Liver (tissue), 9 donors: ENCODE results near the gene EDA2R. TPM values are rescaled to one million over a fixed set of nuclear protein-coding genes. Genes with fewer than 3 reads are reported as not detected.

Experiments
- DNase-seq: peaks from one replicate; pipeline ENCODE4 v3.0.0-alpha.2; 2017; ENCODE audit warnings: low spot score
- H3K27ac ChIP-seq, 2 donors: one replicate each; pipeline ENCODE4 v1.7.0; 2013; ENCODE audit warnings: inconsistent platforms in 2 of 2, low read length in 2 of 2, control low read depth in 1 of 2, low read depth in 1 of 2, mild to moderate bottlenecking in 1 of 2
- H3K27me3 ChIP-seq, 4 donors: one replicate each; pipeline versions ENCODE4 v1.6.1 to v1.7.0; 2013; ENCODE audit warnings: low read length in 3 of 4, inconsistent platforms in 1 of 4, mild to moderate bottlenecking in 1 of 4, moderate library complexity in 1 of 4; ENCODE audit not compliant: control insufficient read depth in 4 of 4, insufficient read depth in 4 of 4
- H3K36me3 ChIP-seq, 4 donors: one replicate each; pipeline versions ENCODE4 v1.6.1 to v1.7.0; 2013; ENCODE audit warnings: low read length in 3 of 4, mild to moderate bottlenecking in 3 of 4, low read depth in 1 of 4, moderate library complexity in 1 of 4; ENCODE audit not compliant: control insufficient read depth in 4 of 4, insufficient read depth in 3 of 4
- H3K4me1 ChIP-seq, 4 donors: one replicate each; pipeline versions ENCODE4 v1.6.1 to v1.7.0; 2013; ENCODE audit warnings: low read length in 3 of 4, mild to moderate bottlenecking in 3 of 4, moderate library complexity in 1 of 4; ENCODE audit not compliant: control insufficient read depth in 4 of 4, insufficient read depth in 4 of 4
- H3K4me3 ChIP-seq, 3 donors: one replicate each; pipeline versions ENCODE4 v1.6.1 to v1.7.0; 2013; ENCODE audit warnings: low read length in 3 of 3, control low read depth in 1 of 3, low read depth in 1 of 3, mild to moderate bottlenecking in 1 of 3
- H3K9ac ChIP-seq, 2 donors: one replicate each; pipeline ENCODE4 v1.7.0; 2013; ENCODE audit warnings: low read length in 2 of 2, mild to moderate bottlenecking in 2 of 2, moderate library complexity in 2 of 2, control low read depth in 1 of 2, low read depth in 1 of 2
- H3K9me3 ChIP-seq, 4 donors: one replicate each; pipeline versions ENCODE4 v1.6.1 to v1.7.0; 2013; ENCODE audit warnings: low read length in 3 of 4; ENCODE audit not compliant: control insufficient read depth in 4 of 4
- ATF3 ChIP-seq: IDR thresholded peaks from 2 replicates; pipeline ENCODE4 v1.6.1; 2016; ENCODE audit warnings: antibody characterized with exemption
- CTCF ChIP-seq: fragments of 150-350 bp; IDR thresholded peaks from 2 replicates; pipeline ENCODE4 v1.5.1; 2017; ENCODE audit warnings: improper control_type of control experiment, low read depth, low read length; ENCODE audit not compliant: missing input control
- EGR1 ChIP-seq, 2 donors: IDR thresholded peaks; 2 replicates each; pipeline ENCODE4 v1.6.1; 2016 to 2018; ENCODE audit warnings: antibody characterized with exemption in 2 of 2, low read depth in 2 of 2
- FOXA1 ChIP-seq: IDR thresholded peaks from 2 replicates; pipeline ENCODE4 v1.6.1; 2016; ENCODE audit warnings: antibody characterized with exemption
- FOXA2 ChIP-seq: IDR thresholded peaks from 2 replicates; pipeline ENCODE4 v1.6.1; 2016; ENCODE audit warnings: antibody characterized with exemption
- GABPA ChIP-seq, 2 donors: IDR thresholded peaks in 1 of 2; conservative IDR thresholded peaks in 1 of 2; 2 replicates each; pipeline ENCODE4 v1.6.1; 2016; ENCODE audit warnings: antibody characterized with exemption in 2 of 2, mild to moderate bottlenecking in 1 of 2, moderate library complexity in 1 of 2
- HNF4A ChIP-seq, 2 donors: conservative IDR thresholded peaks; 2 replicates each; pipeline ENCODE4 v1.6.1; 2016; ENCODE audit warnings: antibody characterized with exemption in 2 of 2, mild to moderate bottlenecking in 2 of 2
- HNF4G ChIP-seq: IDR thresholded peaks from 2 replicates; pipeline ENCODE4 v1.6.1; 2016; ENCODE audit warnings: antibody characterized with exemption
- JUND ChIP-seq, 2 donors: IDR thresholded peaks; 2 replicates each; pipeline ENCODE4 v1.6.1; 2016; ENCODE audit warnings: antibody characterized with exemption in 2 of 2
- MAX ChIP-seq: IDR thresholded peaks from 2 replicates; pipeline ENCODE4 v1.6.1; 2016; ENCODE audit warnings: antibody characterized with exemption
- NR2F2 ChIP-seq: IDR thresholded peaks from 2 replicates; pipeline ENCODE4 v1.6.1; 2016; ENCODE audit warnings: antibody characterized with exemption
- RAD21 ChIP-seq, 2 donors: IDR thresholded peaks; 2 replicates each; pipeline ENCODE4 v1.6.1; 2016; ENCODE audit warnings: antibody characterized with exemption in 2 of 2, mild to moderate bottlenecking in 2 of 2
- RXRA ChIP-seq, 2 donors: IDR thresholded peaks; 2 replicates each; pipeline ENCODE4 v1.6.1; 2017 to 2018; ENCODE audit warnings: antibody characterized with exemption in 2 of 2, mild to moderate bottlenecking in 1 of 2
- SP1 ChIP-seq: IDR thresholded peaks from 2 replicates; pipeline ENCODE4 v1.6.1; 2018; ENCODE audit warnings: antibody characterized with exemption, mild to moderate bottlenecking
- TAF1 ChIP-seq: conservative IDR thresholded peaks from 2 replicates; pipeline ENCODE4 v1.6.1; 2016; ENCODE audit warnings: antibody characterized with exemption, mild to moderate bottlenecking
- YY1 ChIP-seq: IDR thresholded peaks from 2 replicates; pipeline ENCODE4 v1.6.1; 2016; ENCODE audit warnings: antibody characterized with exemption, mild to moderate bottlenecking
- ZBTB33 ChIP-seq: IDR thresholded peaks from 2 replicates; pipeline ENCODE4 v1.6.1; 2016; ENCODE audit warnings: antibody characterized with exemption
- WGBS: extraction: QIAGEN DNeasy Blood & Tissue Kit; methylation state at CpG from one replicate; pipeline ENCODE4 v1.1.7; 2013; 5-methylcytosine and 5-hydroxymethylcytosine counted together
- polyA plus RNA-seq, 2 donors: library from polyadenylated mRNA; stranded (reverse) in 1 of 2; unstranded in 1 of 2; fragments of 200-250 nt in 1 of 2; fragments of >200 nt in 1 of 2; fragmentation: Nextera tagmentation in 1 of 2; extraction: Ambion mirVana in 1 of 2; gene quantifications; one replicate each; pipeline versions ENCODE4 v1.2.1 to v1.2.3, GENCODE V29; 2013 to 2015
- total RNA-seq, 2 donors: library from RNA; depleted of rRNA; stranded (reverse); fragments of >200 nt; gene quantifications; one replicate each; pipeline ENCODE4 v1.2.3, GENCODE V29; 2014
- TF ChIP-seq, protein P1 (sequence below): IDR thresholded peaks from 2 replicates; pipeline ENCODE4 v1.6.1; 2016; ENCODE audit warnings: antibody characterized with exemption, mild to moderate bottlenecking
- donor health status: healthy.
- donor health status: healthy.
- donor health status: healthy.
- donor health status: healthy.
- donor health status: healthy.

EDA2R gene
- total and polyA plus RNA-seq, 4 donors, result 0.01 to 0.09 TPM; not detected in 2

DNA sequence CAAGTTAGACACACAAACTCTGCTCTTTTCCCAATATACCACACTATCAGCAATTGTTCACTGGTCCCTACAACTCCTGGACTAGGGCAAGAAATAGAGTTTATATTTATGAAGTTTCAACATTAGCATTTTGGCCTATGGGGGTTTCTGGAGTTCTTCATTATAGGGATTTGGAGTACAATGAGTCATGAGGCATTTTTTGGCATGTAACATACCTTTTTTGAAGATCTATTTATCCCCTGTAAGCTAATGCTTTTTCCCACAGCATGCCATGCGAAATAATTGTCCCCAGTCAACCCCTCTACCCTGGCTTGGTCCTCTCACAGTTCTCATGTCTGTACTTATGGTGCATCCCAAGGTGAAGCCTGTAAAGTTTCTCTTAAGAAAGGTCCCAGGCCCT, 36.7 kb upstream of the EDA2R start:
- Histone ChIP-seq H3K4me3 (no peak overlapping the region), H3K4me1 (no peaks in the 10 kb centered on the region), H3K36me3 (no peaks in the 10 kb centered on the region), H3K27me3 (peaks cover 0 to 2% (median 0%) of the 10 kb centered on the region in 4 donors), H3K9ac (no peak overlapping the region), H3K27ac (no peak overlapping the region), H3K9me3 (peaks cover 0 to 8% (median 0%) of the 10 kb centered on the region in 4 donors)
- TF ChIP-seq NR2F2 (no peak), CTCF (no peak), HNF4A (conservative IDR thresholded peaks at IDR 0.05) (no peak), SP1 (no peak), GABPA (IDR thresholded peaks at IDR 0.05 in 1 of 2, conservative IDR thresholded peaks at IDR 0.05 in 1 of 2) (no peak), RXRA (IDR thresholded peaks at IDR 0.05) (no peak), JUND (IDR thresholded peaks at IDR 0.05) (no peak), RAD21 (IDR thresholded peaks at IDR 0.05) (no peak), ATF3 (no peak), YY1 (no peak), FOXA2 (no peak), FOXA1 (no peak), MAX (no peak), EGR1 (IDR thresholded peaks at IDR 0.05; ENCODE audit: low read depth in 2 of 2) (no peak), HNF4G (no peak), ZBTB33 (no peak), TAF1 (no peak)
- TF ChIP-seq, protein P1, sequence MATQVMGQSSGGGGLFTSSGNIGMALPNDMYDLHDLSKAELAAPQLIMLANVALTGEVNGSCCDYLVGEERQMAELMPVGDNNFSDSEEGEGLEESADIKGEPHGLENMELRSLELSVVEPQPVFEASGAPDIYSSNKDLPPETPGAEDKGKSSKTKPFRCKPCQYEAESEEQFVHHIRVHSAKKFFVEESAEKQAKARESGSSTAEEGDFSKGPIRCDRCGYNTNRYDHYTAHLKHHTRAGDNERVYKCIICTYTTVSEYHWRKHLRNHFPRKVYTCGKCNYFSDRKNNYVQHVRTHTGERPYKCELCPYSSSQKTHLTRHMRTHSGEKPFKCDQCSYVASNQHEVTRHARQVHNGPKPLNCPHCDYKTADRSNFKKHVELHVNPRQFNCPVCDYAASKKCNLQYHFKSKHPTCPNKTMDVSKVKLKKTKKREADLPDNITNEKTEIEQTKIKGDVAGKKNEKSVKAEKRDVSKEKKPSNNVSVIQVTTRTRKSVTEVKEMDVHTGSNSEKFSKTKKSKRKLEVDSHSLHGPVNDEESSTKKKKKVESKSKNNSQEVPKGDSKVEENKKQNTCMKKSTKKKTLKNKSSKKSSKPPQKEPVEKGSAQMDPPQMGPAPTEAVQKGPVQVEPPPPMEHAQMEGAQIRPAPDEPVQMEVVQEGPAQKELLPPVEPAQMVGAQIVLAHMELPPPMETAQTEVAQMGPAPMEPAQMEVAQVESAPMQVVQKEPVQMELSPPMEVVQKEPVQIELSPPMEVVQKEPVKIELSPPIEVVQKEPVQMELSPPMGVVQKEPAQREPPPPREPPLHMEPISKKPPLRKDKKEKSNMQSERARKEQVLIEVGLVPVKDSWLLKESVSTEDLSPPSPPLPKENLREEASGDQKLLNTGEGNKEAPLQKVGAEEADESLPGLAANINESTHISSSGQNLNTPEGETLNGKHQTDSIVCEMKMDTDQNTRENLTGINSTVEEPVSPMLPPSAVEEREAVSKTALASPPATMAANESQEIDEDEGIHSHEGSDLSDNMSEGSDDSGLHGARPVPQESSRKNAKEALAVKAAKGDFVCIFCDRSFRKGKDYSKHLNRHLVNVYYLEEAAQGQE, result no peak
- no peak for DNase-seq
- WGBS, result 59% methylated on average over 1 of the region's 1 CpG
